GM18507 (cell line): ENCODE data around the gene SLC25A42.

Experiments used
- DNase-seq: peaks from one replicate; pipeline ENCODE4 v3.0.0; 2011; ENCODE audit warnings: low read depth; ENCODE audit not compliant: insufficient read length; ENCODE audit errors: extremely low spot score
- FAIRE-seq: peaks from 2 replicates; lab custom pipeline; 2011; peaks lifted over from hg19 to GRCh38; lab: Jason Lieb, UNC

The SLC25A42 gene

GRCh38 chr19:19049406-19049805 is 14.4 kb upstream of the SLC25A42 start:
- FAIRE-seq = no peak

GRCh38 chr19:19050104-19050503 is 13.7 kb upstream of the SLC25A42 start:
- FAIRE-seq = no peak
- no peak for DNase-seq

More at GRCh38 chr19:19049406-19049805, 14.4 kb upstream of the SLC25A42 start:
- DNase-seq = no peak

GRCh38 chr19:19050731-19051130 is 13.1 kb upstream of the SLC25A42 start:
- DNase-seq (no peak), FAIRE-seq (no peak)

GRCh38 chr19:19051478-19052213 is 12.1 kb upstream of the SLC25A42 start:
- DNase-seq = no peak
- FAIRE-seq = no peak

- FAIRE-seq (no peak), DNase-seq (no peak)
These were observed 10.9 kb upstream of the SLC25A42 start for GRCh38 chr19:19052921-19053320.

GRCh38 chr19:19053508-19054314 is 10.1 kb upstream of the SLC25A42 start:
- FAIRE-seq = peak; percentile 29
- no peak for DNase-seq

GRCh38 chr19:19054315-19054938 is 9.4 kb upstream of the SLC25A42 start:
- DNase-seq = no peak
- FAIRE-seq = no peak

GRCh38 chr19:19054939-19055440 is 8.8 kb upstream of the SLC25A42 start:
- no peak for DNase-seq
- FAIRE-seq = no peak

- DNase-seq = no peak
- no peak for FAIRE-seq
These were observed 8.1 kb upstream of the SLC25A42 start for GRCh38 chr19:19055701-19056100.

- no peak for DNase-seq
- FAIRE-seq = no peak
These were observed 7.0 kb upstream of the SLC25A42 start for GRCh38 chr19:19056636-19057275.

GRCh38 chr19:19057317-19057716 is 6.5 kb upstream of the SLC25A42 start:
- no peak for DNase-seq
- FAIRE-seq = no peak

GRCh38 chr19:19057720-19058119 is 6.1 kb upstream of the SLC25A42 start:
- DNase-seq (no peak), FAIRE-seq (no peak)

GRCh38 chr19:19059018-19059836 is 4.6 kb upstream of the SLC25A42 start:
- FAIRE-seq = no peak
- no peak for DNase-seq

- FAIRE-seq (no peak), DNase-seq (no peak)
These were observed 3.8 kb upstream of the SLC25A42 start for GRCh38 chr19:19059837-19060611.

- FAIRE-seq = no peak
- DNase-seq = no peak
These were observed 2.3 kb upstream of the SLC25A42 start for GRCh38 chr19:19061506-19061905.

- DNase-seq = no peak
- no peak for FAIRE-seq
These were observed 1.2 kb upstream of the SLC25A42 start for GRCh38 chr19:19062454-19063182.

GRCh38 chr19:19064098-19064722 is 416 bp downstream of the SLC25A42 start:
- DNase-seq = peak; percentile 51

More at GRCh38 chr19:19064098-19064722, 416 bp downstream of the SLC25A42 start:
- FAIRE-seq = no peak
